HL-60/S4 (cell line): ENCODE results near the gene ID4.

ENCODE experiments used
- in situ Hi-C: fragments of 300-500 bp; cut with MboI; formaldehyde crosslinking; loops from 2 replicates; pipeline ENCODE4 v1.14.3; 2022; ENCODE audit warnings: low sequenced_read_pairs

Gene ID4

GRCh38 chr6:19836799-19837510, at the start of gene ID4:
Gene ID4, plus strand, starts transcription at chr6:19837370. Its CDS starts 385 bp downstream, at chr6:19837755.
- in situ Hi-C loops = no loop called here

- in situ Hi-C loops = no loop called here
Observed at GRCh38 chr6:19788686-19789085, 48.5 kb upstream of the ID4 start.

GRCh38 chr6:19789100-19789803, 47.9 kb upstream of the ID4 start:
- in situ Hi-C loops = no loop called here

- in situ Hi-C loops = no loop called here
Observed at GRCh38 chr6:19791267-19791666, 45.9 kb upstream of the ID4 start.

- in situ Hi-C loops = no loop called here
Observed at GRCh38 chr6:19795211-19795610, 42.0 kb upstream of the ID4 start.

GRCh38 chr6:19796452-19796851, 40.7 kb upstream of the ID4 start:
- in situ Hi-C loops = no loop called here

GRCh38 chr6:19798362-19798761, 38.8 kb upstream of the ID4 start:
- in situ Hi-C loops = no loop called here

GRCh38 chr6:19802656-19803055, 34.5 kb upstream of the ID4 start:
- in situ Hi-C loops = no loop called here

- in situ Hi-C loops = no loop called here
Observed at GRCh38 chr6:19803331-19804204, 33.6 kb upstream of the ID4 start.

GRCh38 chr6:19804205-19805128, 32.7 kb upstream of the ID4 start:
- in situ Hi-C loops = no loop called here

- in situ Hi-C loops = no loop called here
Observed at GRCh38 chr6:19805129-19805481, 32.1 kb upstream of the ID4 start.

GRCh38 chr6:19806971-19807396, 30.2 kb upstream of the ID4 start:
- in situ Hi-C loops = no loop called here

GRCh38 chr6:19811397-19812079, 25.6 kb upstream of the ID4 start:
- in situ Hi-C loops = no loop called here

GRCh38 chr6:19812512-19813119, 24.6 kb upstream of the ID4 start:
- in situ Hi-C loops = no loop called here

GRCh38 chr6:19818805-19819204, 18.4 kb upstream of the ID4 start:
- in situ Hi-C loops = no loop called here

GRCh38 chr6:19824058-19824807, 12.9 kb upstream of the ID4 start:
- in situ Hi-C loops = no loop called here

- in situ Hi-C loops = no loop called here
Observed at GRCh38 chr6:19827247-19827646, 9.9 kb upstream of the ID4 start.

- in situ Hi-C loops = no loop called here
Observed at GRCh38 chr6:19827903-19828302, 9.3 kb upstream of the ID4 start.

- in situ Hi-C loops = no loop called here
Observed at GRCh38 chr6:19830171-19830570, 7.0 kb upstream of the ID4 start.
